DND-41 (cell line): Measurements from ENCODE around the gene MADCAM1.

ENCODE experiments used
- ATAC-seq: fragments of 200-7000 bp; cut with Tn5 transposase; 3 replicates; pipeline ENCODE4 v1.9.1; 2021; ENCODE audit warnings: low read depth; ENCODE audit not compliant: insufficient read depth
- DNase-seq: peaks from one replicate; pipeline ENCODE4 v3.0.0-alpha.2; 2020
- H2AFZ ChIP-seq: 2 replicates; pipeline ENCODE4 v1.6.0; 2012; ENCODE audit warnings: low read depth, low read length
- H3K27ac ChIP-seq: 2 replicates; pipeline ENCODE4 v1.5.1; 2012; ENCODE audit warnings: low read length, inconsistent platforms
- H3K27me3 ChIP-seq: fragments of 200-600 bp; sonication (generic); 2 replicates; pipeline ENCODE4 v1.6.0; 2012; ENCODE audit warnings: low read length, mild to moderate bottlenecking, inconsistent platforms; ENCODE audit not compliant: insufficient read depth, poor library complexity
- H3K36me3 ChIP-seq: 2 replicates; pipeline ENCODE4 v1.5.1; 2012; ENCODE audit warnings: low read length, inconsistent platforms; ENCODE audit not compliant: insufficient read depth
- H3K4me1 ChIP-seq: 2 replicates; pipeline ENCODE4 v1.5.1; 2012; ENCODE audit warnings: mild to moderate bottlenecking, low read length; ENCODE audit not compliant: insufficient read depth
- H3K4me2 ChIP-seq: 2 replicates; pipeline ENCODE4 v1.6.0; 2012; ENCODE audit warnings: mild to moderate bottlenecking, moderate library complexity, low read length, inconsistent platforms; ENCODE audit not compliant: insufficient read depth
- H3K4me3 ChIP-seq, 2 experiments: fragments of 200-600 bp in 1 of 2; shearing (Covaris generic) in 1 of 2; 2 replicates each; pipeline ENCODE4 v1.5.1; 2012 to 2016; ENCODE audit warnings: inconsistent platforms in 2 of 2, low read length in 2 of 2, mild to moderate bottlenecking in 2 of 2, low read depth in 1 of 2, moderate library complexity in 1 of 2
- H3K79me2 ChIP-seq: 2 replicates; pipeline ENCODE4 v1.6.0; 2012; ENCODE audit warnings: low read length, inconsistent platforms; ENCODE audit not compliant: insufficient read depth
- H3K9ac ChIP-seq: 2 replicates; pipeline ENCODE4 v1.6.0; 2012; ENCODE audit warnings: low read depth, mild to moderate bottlenecking, inconsistent platforms, low read length, moderate library complexity
- H3K9me3 ChIP-seq: 2 replicates; pipeline ENCODE4 v1.5.1; 2012; ENCODE audit warnings: low read length, moderate library complexity, mild to moderate bottlenecking, inconsistent platforms; ENCODE audit not compliant: insufficient read depth, severe bottlenecking
- H4K20me1 ChIP-seq: 2 replicates; pipeline ENCODE4 v1.6.0; 2012; ENCODE audit warnings: low read length; ENCODE audit not compliant: insufficient read depth
- EZH2 ChIP-seq: IDR thresholded peaks from 3 replicates; pipeline ENCODE4 v1.6.1; 2012; ENCODE audit warnings: borderline replicate concordance, low read depth, mild to moderate bottlenecking, moderate library complexity, low read length, inconsistent platforms; ENCODE audit not compliant: severe bottlenecking
- TF ChIP-seq, protein P1 (sequence below): IDR thresholded peaks from 2 replicates; pipeline ENCODE4 v1.5.1; 2012; ENCODE audit warnings: borderline replicate concordance, low read length, moderate library complexity, mild to moderate bottlenecking; ENCODE audit not compliant: poor library complexity, severe bottlenecking; ENCODE audit errors: extremely low read depth

Gene MADCAM1

DNA sequence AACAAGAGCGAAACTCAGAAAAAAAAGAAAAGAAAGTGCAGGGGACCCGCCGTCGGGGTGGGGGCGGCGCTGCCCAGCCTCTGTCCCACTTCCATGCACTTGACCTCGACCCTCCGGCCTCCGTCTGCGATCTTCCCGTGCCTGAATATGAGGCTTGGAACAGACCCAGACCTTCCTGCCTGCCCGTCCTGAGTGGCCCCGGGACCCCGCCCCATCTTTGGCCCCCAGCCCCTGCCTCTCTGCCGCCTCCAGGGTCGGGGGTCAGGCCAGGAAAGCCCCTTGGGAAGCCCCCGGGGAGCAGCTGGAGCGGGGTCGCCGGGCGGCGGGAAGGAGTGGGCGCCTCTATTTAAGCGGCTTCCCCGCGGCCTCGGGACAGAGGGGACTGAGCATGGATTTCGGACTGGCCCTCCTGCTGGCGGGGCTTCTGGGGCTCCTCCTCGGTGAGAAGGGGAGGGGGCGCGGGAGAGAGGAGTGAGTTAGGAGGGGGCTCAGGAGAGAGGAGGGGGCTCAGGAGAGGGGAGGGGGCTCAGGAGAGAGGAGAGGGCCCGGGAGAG is at the start of gene MADCAM1:
MADCAM1 (plus strand) TSS at position 375 of the 554 bp plus-strand sequence; CDS start at position 389, 14 bp downstream.
- H3K79me2 ChIP-seq, result no peaks in the 10 kb centered on the region
- no peaks in the 10 kb centered on the region for H4K20me1 ChIP-seq
- ATAC-seq, result no peak
- H3K9me3 ChIP-seq, result no peaks in the 10 kb centered on the region
- no peaks in the 10 kb centered on the region for H3K27me3 ChIP-seq
- no peak within 1 kb of the TSS for H3K9ac ChIP-seq
- H3K36me3 ChIP-seq, result no peaks in the 10 kb centered on the region
- H3K4me2 ChIP-seq, result no peak within 1 kb of the TSS
- no peak for TF ChIP-seq EZH2
- TF ChIP-seq, protein P1, sequence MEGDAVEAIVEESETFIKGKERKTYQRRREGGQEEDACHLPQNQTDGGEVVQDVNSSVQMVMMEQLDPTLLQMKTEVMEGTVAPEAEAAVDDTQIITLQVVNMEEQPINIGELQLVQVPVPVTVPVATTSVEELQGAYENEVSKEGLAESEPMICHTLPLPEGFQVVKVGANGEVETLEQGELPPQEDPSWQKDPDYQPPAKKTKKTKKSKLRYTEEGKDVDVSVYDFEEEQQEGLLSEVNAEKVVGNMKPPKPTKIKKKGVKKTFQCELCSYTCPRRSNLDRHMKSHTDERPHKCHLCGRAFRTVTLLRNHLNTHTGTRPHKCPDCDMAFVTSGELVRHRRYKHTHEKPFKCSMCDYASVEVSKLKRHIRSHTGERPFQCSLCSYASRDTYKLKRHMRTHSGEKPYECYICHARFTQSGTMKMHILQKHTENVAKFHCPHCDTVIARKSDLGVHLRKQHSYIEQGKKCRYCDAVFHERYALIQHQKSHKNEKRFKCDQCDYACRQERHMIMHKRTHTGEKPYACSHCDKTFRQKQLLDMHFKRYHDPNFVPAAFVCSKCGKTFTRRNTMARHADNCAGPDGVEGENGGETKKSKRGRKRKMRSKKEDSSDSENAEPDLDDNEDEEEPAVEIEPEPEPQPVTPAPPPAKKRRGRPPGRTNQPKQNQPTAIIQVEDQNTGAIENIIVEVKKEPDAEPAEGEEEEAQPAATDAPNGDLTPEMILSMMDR, result no peak
- DNase-seq, result no peak
- no peaks in the 10 kb centered on the region for H3K4me1 ChIP-seq
- no peak within 1 kb of the TSS for H2AFZ ChIP-seq
- no peak within 1 kb of the TSS for H3K4me3 ChIP-seq
- H3K27ac ChIP-seq, result no peak within 1 kb of the TSS

DNA sequence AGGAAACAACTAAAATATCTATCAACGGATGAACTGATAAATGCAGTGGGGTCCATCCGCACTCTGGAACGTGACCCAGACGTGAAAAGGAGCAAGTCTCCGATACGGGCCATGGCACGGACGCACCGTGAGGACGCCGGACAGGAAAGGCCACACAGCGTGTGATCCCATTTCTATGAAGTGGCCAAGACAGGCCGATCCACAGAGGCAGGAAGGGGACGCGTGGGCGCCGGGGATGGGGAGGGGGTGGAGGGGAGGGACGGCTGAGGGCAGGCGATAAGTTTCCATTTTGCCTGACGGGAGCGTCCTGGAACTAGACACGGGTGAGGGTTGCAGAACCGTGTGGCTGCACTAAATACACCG is 49.2 kb upstream of the MADCAM1 start:
- no peaks in the 10 kb centered on the region for H3K4me1 ChIP-seq
- no peaks in the 10 kb centered on the region for H3K27me3 ChIP-seq
- ATAC-seq, result no peak
- no peak overlapping the region for H2AFZ ChIP-seq
- no peak for TF ChIP-seq EZH2
- TF ChIP-seq, protein P1, result no peak
- H3K36me3 ChIP-seq, result no peaks in the 10 kb centered on the region
- no peak for DNase-seq
- no peaks in the 10 kb centered on the region for H3K79me2 ChIP-seq
- H3K9ac ChIP-seq, result no peak overlapping the region
- H3K9me3 ChIP-seq, result peaks cover 11% of the 10 kb centered on the region
- H3K4me3 ChIP-seq, result no peak overlapping the region
- no peak overlapping the region for H3K4me2 ChIP-seq
- H3K27ac ChIP-seq, result no peak overlapping the region
- H4K20me1 ChIP-seq, result no peaks in the 10 kb centered on the region

DNA sequence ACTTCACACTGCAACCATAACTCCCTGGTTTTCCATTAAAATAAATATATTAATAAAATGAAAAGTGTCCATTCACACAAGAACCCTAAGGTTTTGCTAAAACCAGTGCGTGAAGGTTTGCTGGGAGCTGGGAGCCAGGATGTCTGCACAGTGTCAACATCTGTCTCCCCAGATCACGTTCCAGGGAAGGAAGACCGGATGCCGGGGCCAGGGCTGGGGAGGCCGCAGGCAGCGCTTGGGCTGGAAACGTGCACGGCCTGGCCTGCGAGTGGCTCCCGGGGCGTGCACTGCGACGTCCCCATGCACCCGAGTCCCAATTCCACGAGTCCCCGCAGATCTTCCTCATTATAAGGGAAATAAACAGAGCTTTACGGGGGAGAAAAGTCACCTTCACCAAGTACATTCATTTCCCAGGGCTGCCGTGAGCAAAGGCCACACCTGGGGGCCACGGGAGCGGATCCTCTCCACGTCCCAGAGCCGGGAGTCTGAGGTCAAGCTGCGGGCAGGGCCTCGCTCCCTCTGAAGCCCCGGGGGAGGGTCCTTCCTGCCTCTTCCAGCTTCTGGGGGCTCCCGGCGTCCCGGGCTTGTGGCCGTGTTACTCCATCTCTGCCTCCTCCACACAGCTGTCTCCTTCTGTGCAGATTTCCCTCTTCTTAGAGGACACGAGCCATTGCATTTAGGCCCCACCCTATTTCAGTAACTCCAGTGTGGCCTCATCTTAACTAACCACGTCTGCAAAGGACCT is 48.3 kb upstream of the MADCAM1 start:
- no peaks in the 10 kb centered on the region for H3K27me3 ChIP-seq
- H3K79me2 ChIP-seq, result no peaks in the 10 kb centered on the region
- TF ChIP-seq, protein P1, result no peak
- TF ChIP-seq EZH2, result no peak
- no peak overlapping the region for H3K4me2 ChIP-seq
- no peak overlapping the region for H2AFZ ChIP-seq
- H3K4me1 ChIP-seq, result no peaks in the 10 kb centered on the region
- DNase-seq (no peak), ATAC-seq (no peak)
- no peak overlapping the region for H3K4me3 ChIP-seq
- H4K20me1 ChIP-seq, result no peaks in the 10 kb centered on the region
- H3K9me3 ChIP-seq, result peaks cover 11% of the 10 kb centered on the region
- H3K9ac ChIP-seq, result no peak overlapping the region
- H3K36me3 ChIP-seq, result no peaks in the 10 kb centered on the region
- no peak overlapping the region for H3K27ac ChIP-seq
